Measurements from ENCODE around the gene SH3BP5L.

The SH3BP5L gene

GRCh38 chr1:248841702-248842395 is 16.1 kb upstream of the SH3BP5L start:
- peaks cover 15% of the 10 kb centered on the region; the same call in 1 of the 2 replicates for H3K79me2 ChIP-seq (ENCODE audit: insufficient read depth, low read depth)
- peaks cover 26% of the 10 kb centered on the region for H3K4me1 ChIP-seq (ENCODE audit: low read depth, poor library complexity, severe bottlenecking)
- H3K9ac ChIP-seq: no peak overlapping the region
- H3K4me3 ChIP-seq (IDR thresholded peaks at IDR 0.05; ENCODE audit: insufficient read depth, low read depth, low read length): no peak overlapping the region
- TF ChIP-seq CTCF (conservative IDR thresholded peaks at IDR 0.05; ENCODE audit: low read depth, low read length): 0 out of 2 replicates have a peak, but pooled peaks have one; percentile 32
- no peak overlapping the region for H3K4me2 ChIP-seq
- 0 out of 2 replicates have a peak, but pooled peaks cover 3% of the 10 kb centered on the region for H3K36me3 ChIP-seq (ENCODE audit: insufficient read depth)
- no peak overlapping the region for H2AFZ ChIP-seq (ENCODE audit: low read depth)
- H3K27me3 ChIP-seq (ENCODE audit: insufficient read depth, low read depth): no peaks in the 10 kb centered on the region
- no peaks in the 10 kb centered on the region for H4K20me1 ChIP-seq (ENCODE audit: insufficient read depth)
- H3K27ac ChIP-seq: no peak overlapping the region

DNA sequence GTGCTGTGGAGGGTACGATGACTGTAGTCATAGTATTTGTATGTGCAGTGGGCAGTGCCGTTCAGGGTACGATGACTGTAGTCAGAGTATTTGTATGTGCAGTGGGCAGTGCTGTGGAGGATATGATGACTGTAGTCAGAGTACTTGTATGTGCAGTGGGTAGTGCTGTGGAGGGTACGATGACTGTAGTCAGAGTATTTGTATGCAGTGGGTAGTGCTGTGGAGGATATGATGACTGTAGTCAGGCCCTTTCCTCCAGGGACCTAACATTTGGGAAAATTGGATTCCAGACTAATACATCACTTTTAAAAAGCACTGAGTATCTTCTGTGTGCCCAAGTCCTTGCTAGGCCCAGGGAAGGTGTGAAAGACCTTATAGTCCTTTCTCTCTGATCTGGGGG is 15.2 kb upstream of the SH3BP5L start:
- Histone ChIP-seq H3K27ac (no peak overlapping the region), H4K20me1 (ENCODE audit: insufficient read depth) (no peaks in the 10 kb centered on the region), H2AFZ (ENCODE audit: low read depth) (no peak overlapping the region), H3K36me3 (ENCODE audit: insufficient read depth) (no peaks in the 10 kb centered on the region), H3K4me2 (no peak overlapping the region), H3K27me3 (ENCODE audit: insufficient read depth, low read depth) (no peaks in the 10 kb centered on the region), H3K79me2 (ENCODE audit: insufficient read depth, low read depth) (peaks cover 15% of the 10 kb centered on the region; the same call in 1 of the 2 replicates), H3K9ac (no peak overlapping the region), H3K4me3 (IDR thresholded peaks at IDR 0.05; ENCODE audit: insufficient read depth, low read depth, low read length) (no peak overlapping the region), H3K4me1 (ENCODE audit: low read depth, poor library complexity, severe bottlenecking) (peaks cover 26% of the 10 kb centered on the region)
- no peak for TF ChIP-seq CTCF (conservative IDR thresholded peaks at IDR 0.05; ENCODE audit: low read depth, low read length)

DNA sequence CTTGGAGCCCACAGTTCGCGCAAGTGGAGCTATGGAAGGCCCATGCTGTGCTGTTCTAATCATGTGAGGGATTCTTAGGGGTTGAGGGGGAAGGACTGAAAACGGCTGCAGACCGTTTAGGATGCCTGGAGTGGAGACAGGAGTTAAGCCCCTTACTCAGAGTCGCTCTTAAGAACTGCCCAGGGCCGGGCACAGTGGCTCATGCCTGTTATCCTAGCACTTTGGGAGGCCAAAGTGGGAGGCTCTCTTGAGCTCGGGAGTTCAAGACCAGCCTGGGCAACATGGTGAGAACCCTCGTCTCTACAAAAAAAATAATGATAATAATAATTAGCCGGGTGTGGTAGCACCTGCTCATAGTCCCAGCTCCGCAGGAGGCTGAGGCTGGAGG is 13.4 kb upstream of the SH3BP5L start:
- Histone ChIP-seq H4K20me1 (ENCODE audit: insufficient read depth) (no peaks in the 10 kb centered on the region), H3K36me3 (ENCODE audit: insufficient read depth) (no peaks in the 10 kb centered on the region), H2AFZ (ENCODE audit: low read depth) (peak overlapping the region; percentile 89), H3K27ac (peak overlapping the region; percentile 79), H3K4me1 (ENCODE audit: low read depth, poor library complexity, severe bottlenecking) (peaks cover 26% of the 10 kb centered on the region), H3K4me3 (IDR thresholded peaks at IDR 0.05; ENCODE audit: insufficient read depth, low read depth, low read length) (peak overlapping the region; percentile 91), H3K9ac (peak overlapping the region; percentile 77; the same call in 1 of the 2 replicates), H3K79me2 (ENCODE audit: insufficient read depth, low read depth) (peaks cover 15% of the 10 kb centered on the region; the same call in 1 of the 2 replicates), H3K4me2 (peak overlapping the region; percentile 71), H3K27me3 (ENCODE audit: insufficient read depth, low read depth) (no peaks in the 10 kb centered on the region)
- TF ChIP-seq CTCF (conservative IDR thresholded peaks at IDR 0.05; ENCODE audit: low read depth, low read length): no peak

DNA sequence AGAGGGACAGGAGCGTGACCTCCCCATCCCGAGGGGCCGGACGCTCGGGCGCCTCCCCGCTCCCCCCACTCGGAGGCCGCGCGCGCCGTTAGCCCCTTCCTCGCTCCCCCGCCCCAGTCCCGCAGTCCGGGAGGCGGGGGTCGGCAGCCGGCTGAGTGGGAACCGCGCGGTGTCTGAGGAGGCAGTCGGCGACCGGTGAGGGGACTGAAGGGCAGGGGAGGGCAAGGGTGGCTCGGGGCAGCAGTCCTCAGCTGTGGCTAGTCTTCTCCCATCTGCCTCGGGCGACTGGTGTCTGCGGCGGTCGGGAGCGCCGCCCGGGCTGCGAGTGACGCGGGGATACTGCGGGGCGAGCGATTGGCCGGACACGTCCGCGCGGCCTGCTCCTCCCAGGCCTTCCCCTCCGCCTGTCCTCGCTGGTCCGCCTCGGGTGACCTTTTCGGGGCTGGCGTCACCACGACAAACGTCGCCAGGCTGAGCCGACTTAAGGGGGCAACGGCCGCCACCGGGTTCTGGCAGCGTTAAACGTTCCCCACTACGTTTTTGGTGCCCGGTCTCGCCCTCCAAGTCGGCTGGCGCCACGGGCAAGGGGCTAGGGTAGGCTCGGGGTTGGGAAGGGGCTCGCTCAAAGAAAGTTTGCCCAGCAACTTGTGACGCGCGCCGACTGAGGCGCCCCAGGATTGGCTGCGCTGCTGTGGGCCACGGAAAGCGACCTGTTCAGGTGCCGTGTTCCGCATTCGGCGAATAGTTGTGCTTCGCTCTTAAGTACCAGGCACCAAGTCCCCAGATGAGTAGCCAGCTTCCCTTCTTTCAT is 12.8 kb upstream of the SH3BP5L start:
- peaks cover 15% of the 10 kb centered on the region; the same call in 1 of the 2 replicates for H3K79me2 ChIP-seq (ENCODE audit: insufficient read depth, low read depth)
- H3K4me3 ChIP-seq (IDR thresholded peaks at IDR 0.05; ENCODE audit: insufficient read depth, low read depth, low read length): peak overlapping the region; percentile 93
- H3K27ac ChIP-seq: peak overlapping the region; percentile 79
- H4K20me1 ChIP-seq (ENCODE audit: insufficient read depth): no peaks in the 10 kb centered on the region
- peak overlapping the region; percentile 71 for H3K4me2 ChIP-seq
- H3K9ac ChIP-seq: peak overlapping the region; percentile 77
- H3K36me3 ChIP-seq (ENCODE audit: insufficient read depth): no peaks in the 10 kb centered on the region
- no peak for TF ChIP-seq CTCF (conservative IDR thresholded peaks at IDR 0.05; ENCODE audit: low read depth, low read length)
- H3K27me3 ChIP-seq (ENCODE audit: insufficient read depth, low read depth): no peaks in the 10 kb centered on the region
- H2AFZ ChIP-seq (ENCODE audit: low read depth): peak overlapping the region; percentile 89
- H3K4me1 ChIP-seq (ENCODE audit: low read depth, poor library complexity, severe bottlenecking): peaks cover 26% of the 10 kb centered on the region

Measured in KMS-11 (cell line).